Dendritic cell treated with granulocyte-macrophage colony-stimulating factor and Interleukin-4, amounts not matched to agents 40 ng/mL and 50 ng/mL, for 4 days (primary cell): Measurements from ENCODE around the gene RASA4B.
A peak's percentile ranks its signal among the peaks of the same experiment; 100 is the strongest.
"Not testable (repeated sequence)": the region's sequence is repeated elsewhere in the genome, so short reads cannot be mapped to it uniquely, and the experiment has no call there.

ENCODE experiments used
- H3K27ac Mint-ChIP-seq: one replicate; pipeline ENCODE4 v1.8.0; 2022; ENCODE audit warnings: mild to moderate bottlenecking, mixed read lengths
- H3K27me3 Mint-ChIP-seq: one replicate; pipeline ENCODE4 v1.8.0; 2022; ENCODE audit warnings: mild to moderate bottlenecking, mixed read lengths
- H3K36me3 Mint-ChIP-seq: one replicate; pipeline ENCODE4 v1.8.0; 2022; ENCODE audit warnings: low read depth, mixed read lengths
- H3K4me1 Mint-ChIP-seq: one replicate; pipeline ENCODE4 v1.8.0; 2022; ENCODE audit warnings: low read depth, mixed read lengths
- H3K4me3 Mint-ChIP-seq: one replicate; pipeline ENCODE4 v1.8.0; 2022; ENCODE audit warnings: mild to moderate bottlenecking, moderate library complexity, mixed read lengths
- H3K9me3 Mint-ChIP-seq: one replicate; pipeline ENCODE4 v1.8.0; 2022; ENCODE audit warnings: mixed read lengths
- intact Hi-C: fragments of 100-400 bp; cut with micrococcal nuclease; formaldehyde crosslinking; loops from one replicate; pipeline ENCODE4 v1.15.0; 2022

RASA4B gene

DNA sequence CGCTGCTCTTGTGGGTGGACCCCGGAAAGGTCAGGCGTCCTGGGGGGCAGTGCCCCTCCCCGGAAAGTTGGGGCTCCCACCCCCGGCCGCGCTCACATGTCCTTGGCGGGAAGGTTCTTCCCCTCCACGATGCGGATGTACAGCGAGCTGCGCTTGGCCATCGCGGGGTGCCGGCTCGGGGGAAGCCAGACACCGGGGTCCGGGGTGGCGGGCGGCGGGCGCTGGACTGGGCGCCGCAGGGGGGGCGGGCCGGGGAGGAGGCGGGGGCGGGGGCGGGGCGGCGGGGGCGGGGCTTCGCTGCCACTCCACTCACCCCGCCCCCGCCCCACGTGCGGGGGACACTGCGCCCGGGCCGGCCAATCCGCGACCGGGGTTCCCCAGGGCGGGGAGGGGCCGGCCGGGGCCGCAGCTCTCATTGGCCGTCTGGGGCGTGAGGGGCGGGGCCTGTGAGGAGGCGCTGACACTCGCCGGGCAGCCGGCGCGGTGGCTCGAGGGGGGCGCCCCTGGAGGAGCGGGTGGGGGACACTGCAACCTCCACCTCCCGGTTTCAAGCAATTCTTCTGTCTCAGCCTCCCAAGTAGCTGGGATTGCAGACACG is at the start of gene RASA4B:
Gene RASA4B, minus strand, starts transcription at position 228 of the 598 bp plus-strand sequence. Its CDS starts 67 bp downstream, at position 161.
- H3K36me3 Mint-ChIP-seq, H3K27ac Mint-ChIP-seq, H3K9me3 Mint-ChIP-seq, intact Hi-C loops, H3K4me1 Mint-ChIP-seq, H3K27me3 Mint-ChIP-seq: not testable (repeated sequence)
- H3K4me3 Mint-ChIP-seq: peak within 1 kb of the TSS; percentile 23

DNA sequence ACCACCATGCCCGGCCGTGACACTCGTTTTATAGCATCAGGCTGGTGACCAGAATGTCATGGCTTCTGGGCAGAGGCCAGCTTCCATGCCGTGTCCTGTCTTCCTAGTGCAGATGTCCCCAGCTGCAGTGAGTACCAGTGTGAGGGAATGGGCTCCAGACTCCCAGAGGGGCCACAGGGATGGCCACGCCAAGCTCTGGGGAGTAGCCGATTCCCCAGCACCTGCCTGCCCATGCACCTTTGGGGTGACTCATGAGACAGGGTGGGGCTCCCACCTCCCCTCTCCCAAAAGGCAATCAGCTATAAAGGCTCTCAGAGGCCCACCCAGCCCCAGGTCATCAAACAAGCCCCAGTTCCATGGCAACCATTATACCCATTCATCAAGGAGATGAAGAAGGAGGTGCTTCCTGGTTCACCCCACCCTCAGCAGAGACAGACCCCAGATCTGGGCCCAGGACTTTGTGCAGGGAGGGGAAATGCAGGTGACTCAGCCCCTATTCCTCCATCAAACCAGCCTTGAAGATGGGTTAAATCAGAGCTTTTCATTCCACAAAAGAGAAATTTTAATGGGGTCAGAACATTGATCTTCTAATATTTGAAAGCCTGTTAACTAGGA is 33.3 kb upstream of the RASA4B start, which contains the start of gene SPDYE2:
Gene SPDYE2, plus strand, starts transcription at position 419 of the 615 bp plus-strand sequence. CDS start 2,030 bp downstream, outside the sequence.
- intact Hi-C loops, H3K4me3 Mint-ChIP-seq, H3K36me3 Mint-ChIP-seq, H3K9me3 Mint-ChIP-seq, H3K27ac Mint-ChIP-seq, H3K4me1 Mint-ChIP-seq, H3K27me3 Mint-ChIP-seq: not testable (repeated sequence)

GRCh38 chr7:102546353-102546752 is 28.8 kb upstream of the RASA4B start:
- H3K4me3 Mint-ChIP-seq, H3K9me3 Mint-ChIP-seq, intact Hi-C loops, H3K36me3 Mint-ChIP-seq, H3K27ac Mint-ChIP-seq, H3K27me3 Mint-ChIP-seq, H3K4me1 Mint-ChIP-seq: not testable (repeated sequence)

DNA sequence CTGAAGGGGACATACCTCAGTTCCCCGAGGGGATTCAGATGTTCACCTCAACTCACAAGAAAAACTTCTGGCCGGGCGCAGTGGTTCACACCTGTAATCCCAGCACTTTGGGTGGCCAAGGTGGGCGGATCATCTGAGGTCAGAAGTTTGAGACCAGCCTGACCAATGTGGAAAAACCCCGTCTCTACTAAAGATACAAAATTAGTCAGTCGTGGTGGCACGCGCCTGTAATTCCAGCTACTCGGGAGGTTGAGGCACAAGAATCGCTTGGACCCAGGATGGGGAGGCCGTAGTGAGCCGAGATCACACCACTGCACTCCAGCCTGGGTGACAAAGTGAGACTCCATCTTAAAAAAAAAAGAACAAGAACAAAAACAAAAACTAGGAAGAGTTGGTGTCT is 27.7 kb upstream of the RASA4B start:
- H3K4me3 Mint-ChIP-seq, intact Hi-C loops, H3K27ac Mint-ChIP-seq, H3K27me3 Mint-ChIP-seq, H3K4me1 Mint-ChIP-seq, H3K9me3 Mint-ChIP-seq, H3K36me3 Mint-ChIP-seq: not testable (repeated sequence)

DNA sequence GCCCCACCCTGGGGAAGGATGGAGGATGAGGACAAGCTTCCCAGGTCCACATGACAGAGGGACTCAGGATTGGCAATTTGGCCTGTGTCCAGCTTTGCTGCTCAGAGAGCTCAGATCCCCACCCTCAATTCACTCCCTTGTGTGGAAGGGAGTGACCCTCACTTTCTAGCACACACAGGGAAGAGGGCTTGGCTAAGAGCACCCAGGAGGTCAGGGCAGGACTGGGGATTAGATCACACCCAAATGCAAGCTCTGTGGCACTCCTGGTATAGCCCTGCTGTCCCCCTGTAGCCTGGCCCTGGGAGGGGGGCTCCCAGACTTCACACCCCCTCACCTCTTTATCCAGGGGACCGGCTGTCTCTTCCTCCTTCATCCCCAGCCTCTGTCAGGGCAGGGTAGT is 26.8 kb upstream of the RASA4B start:
- not testable (repeated sequence) for H3K27ac Mint-ChIP-seq

GRCh38 chr7:102543596-102543995 is 26.0 kb upstream of the RASA4B start, which contains the start of gene UPK3BL2:
Gene UPK3BL2 (minus strand): TSS chr7:102543696. CDS start chr7:102543636, 60 bp downstream.
- H3K4me3 Mint-ChIP-seq, intact Hi-C loops, H3K9me3 Mint-ChIP-seq, H3K27me3 Mint-ChIP-seq, H3K36me3 Mint-ChIP-seq, H3K4me1 Mint-ChIP-seq, H3K27ac Mint-ChIP-seq: not testable (repeated sequence)

More for the DNA sequence above, 26.8 kb upstream of the RASA4B start:
- H3K9me3 Mint-ChIP-seq, H3K36me3 Mint-ChIP-seq, H3K4me3 Mint-ChIP-seq, intact Hi-C loops, H3K4me1 Mint-ChIP-seq, H3K27me3 Mint-ChIP-seq: not testable (repeated sequence)

- intact Hi-C loops, H3K27me3 Mint-ChIP-seq, H3K4me1 Mint-ChIP-seq: not testable (repeated sequence)
Measured at GRCh38 chr7:102542771-102543170, 25.2 kb upstream of the RASA4B start.

GRCh38 chr7:102542083-102542482 is 24.5 kb upstream of the RASA4B start:
- H3K27me3 Mint-ChIP-seq, intact Hi-C loops, H3K9me3 Mint-ChIP-seq, H3K4me1 Mint-ChIP-seq, H3K27ac Mint-ChIP-seq, H3K36me3 Mint-ChIP-seq, H3K4me3 Mint-ChIP-seq: not testable (repeated sequence)

More at GRCh38 chr7:102542771-102543170, 25.2 kb upstream of the RASA4B start:
- H3K36me3 Mint-ChIP-seq, H3K4me3 Mint-ChIP-seq, H3K27ac Mint-ChIP-seq, H3K9me3 Mint-ChIP-seq: not testable (repeated sequence)

- H3K27ac Mint-ChIP-seq, intact Hi-C loops, H3K27me3 Mint-ChIP-seq, H3K4me1 Mint-ChIP-seq, H3K4me3 Mint-ChIP-seq, H3K9me3 Mint-ChIP-seq, H3K36me3 Mint-ChIP-seq: not testable (repeated sequence)
Measured at GRCh38 chr7:102540604-102541003, 23.0 kb upstream of the RASA4B start.

DNA sequence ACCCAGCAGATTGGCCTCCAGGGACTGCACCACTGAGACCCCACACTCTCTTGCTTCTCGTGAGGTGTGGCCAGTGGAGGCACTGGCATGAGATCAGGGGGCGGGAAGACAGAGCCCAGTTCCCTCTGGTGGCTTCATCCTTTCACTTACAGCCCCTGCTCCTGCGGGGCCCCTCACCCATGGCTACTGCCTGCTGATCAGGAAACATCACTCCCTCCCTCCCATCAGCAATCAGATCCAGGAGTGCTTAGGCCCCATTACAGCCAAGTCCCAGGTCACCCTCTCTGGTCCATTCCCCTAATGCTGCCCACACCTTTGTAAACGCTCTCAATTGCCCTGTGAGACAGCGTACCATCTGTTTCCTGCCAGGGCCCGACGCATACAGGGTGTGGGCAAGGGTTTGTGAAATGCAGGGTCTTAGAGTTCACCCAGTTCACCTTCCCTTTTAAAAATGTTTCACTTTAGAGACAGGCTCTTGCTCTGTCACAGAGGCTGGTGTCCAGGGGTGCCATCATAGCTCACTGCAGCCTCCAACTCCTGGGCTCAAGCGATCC is 17.6 kb upstream of the RASA4B start:
- not testable (repeated sequence) for H3K4me3 Mint-ChIP-seq, H3K27me3 Mint-ChIP-seq

DNA sequence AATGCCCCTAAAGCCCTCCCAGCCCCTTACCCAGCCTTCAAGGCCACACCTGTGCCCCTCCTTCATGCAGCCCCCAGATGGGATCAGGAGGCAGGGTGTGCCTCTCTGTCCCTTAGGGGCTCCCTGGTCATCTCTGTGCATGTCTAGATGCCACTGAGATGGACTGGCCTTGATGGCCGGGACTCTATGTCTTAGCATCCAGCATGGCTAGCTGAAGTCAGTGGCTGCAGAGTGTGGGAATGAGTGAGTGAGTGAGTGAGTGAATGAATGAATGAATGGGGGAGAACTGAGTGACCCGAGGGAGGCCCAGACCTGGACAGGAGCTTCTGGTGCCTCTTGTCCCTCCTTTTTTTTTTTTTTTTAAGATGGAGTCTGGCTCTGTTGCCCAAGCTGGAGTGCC is 14.6 kb upstream of the RASA4B start:
- H3K9me3 Mint-ChIP-seq, H3K4me3 Mint-ChIP-seq, H3K27me3 Mint-ChIP-seq, intact Hi-C loops, H3K4me1 Mint-ChIP-seq, H3K36me3 Mint-ChIP-seq, H3K27ac Mint-ChIP-seq: not testable (repeated sequence)

More for the DNA sequence above, 17.6 kb upstream of the RASA4B start:
- H3K36me3 Mint-ChIP-seq, H3K4me1 Mint-ChIP-seq, H3K9me3 Mint-ChIP-seq, H3K27ac Mint-ChIP-seq, intact Hi-C loops: not testable (repeated sequence)

DNA sequence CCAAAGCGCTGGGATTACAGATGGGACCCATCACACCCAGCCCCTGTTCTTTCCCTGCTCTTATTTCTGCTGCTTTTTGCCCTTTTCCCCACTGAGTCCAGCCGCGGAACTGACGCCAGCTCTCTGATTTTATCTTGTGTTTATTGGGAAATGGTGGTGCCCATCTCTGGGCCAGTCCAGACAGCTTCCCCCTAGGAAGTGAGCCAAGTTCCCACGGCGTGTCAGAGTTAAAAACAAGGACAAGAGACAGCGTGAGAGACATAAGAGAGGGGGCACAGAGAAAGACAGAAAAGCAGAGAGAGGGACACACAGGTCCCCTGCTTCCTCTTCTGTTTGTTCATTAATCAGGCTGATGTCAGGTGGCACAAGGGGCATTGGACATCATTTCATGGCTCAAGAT is 14.0 kb upstream of the RASA4B start:
- H3K36me3 Mint-ChIP-seq, H3K4me3 Mint-ChIP-seq, intact Hi-C loops, H3K27me3 Mint-ChIP-seq, H3K4me1 Mint-ChIP-seq, H3K9me3 Mint-ChIP-seq, H3K27ac Mint-ChIP-seq: not testable (repeated sequence)

GRCh38 chr7:102527822-102528793 is 10.5 kb upstream of the RASA4B start:
- H3K9me3 Mint-ChIP-seq, H3K4me3 Mint-ChIP-seq, H3K27ac Mint-ChIP-seq, intact Hi-C loops, H3K36me3 Mint-ChIP-seq, H3K27me3 Mint-ChIP-seq, H3K4me1 Mint-ChIP-seq: not testable (repeated sequence)

DNA sequence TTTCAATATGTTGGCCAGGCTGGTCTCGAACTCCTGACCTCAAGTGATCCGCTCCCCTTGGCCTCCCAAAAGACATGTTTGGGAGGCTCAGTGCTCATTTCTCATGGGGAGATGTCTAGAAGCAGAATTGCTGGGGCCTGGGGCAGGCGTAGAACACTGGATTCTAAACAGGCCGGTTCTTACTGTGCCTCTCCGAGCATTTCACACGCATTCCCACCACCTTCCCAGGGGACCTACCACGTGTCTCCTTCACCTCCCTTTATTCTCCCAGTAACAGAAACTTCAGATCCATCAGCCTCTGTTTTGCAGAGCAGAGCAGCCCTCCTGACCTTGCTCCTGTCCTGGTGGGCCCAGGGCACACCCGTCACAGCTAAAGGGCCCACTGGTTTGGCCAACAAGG is 9.6 kb upstream of the RASA4B start:
- H3K4me3 Mint-ChIP-seq, H3K36me3 Mint-ChIP-seq, H3K4me1 Mint-ChIP-seq, H3K9me3 Mint-ChIP-seq, H3K27me3 Mint-ChIP-seq, intact Hi-C loops, H3K27ac Mint-ChIP-seq: not testable (repeated sequence)
